Nephron (organoid): ENCODE results near the gene CLN3.
A peak's percentile ranks its signal among the peaks of the same experiment; 100 is the strongest.

Experiments used
- H3K27ac Mint-ChIP-seq, 3 experiments: 2 replicates each; pipeline ENCODE4 v1.8.0; 2020; ENCODE audit warnings: mixed read lengths in 3 of 3, mild to moderate bottlenecking in 2 of 3, moderate library complexity in 1 of 3
- H3K27me3 Mint-ChIP-seq: 2 replicates; pipeline ENCODE4 v1.8.0; 2021; ENCODE audit warnings: low read depth, mild to moderate bottlenecking, moderate library complexity, mixed read lengths
- H3K36me3 Mint-ChIP-seq: 2 replicates; pipeline ENCODE4 v1.8.0; 2020; ENCODE audit warnings: low read depth, mixed read lengths
- H3K4me1 Mint-ChIP-seq: 2 replicates; pipeline ENCODE4 v1.8.0; 2020; ENCODE audit warnings: mixed read lengths
- H3K4me3 Mint-ChIP-seq, 3 experiments: 2 replicates each; pipeline ENCODE4 v1.8.0; 2020; ENCODE audit warnings: mild to moderate bottlenecking in 3 of 3, mixed read lengths in 3 of 3, moderate library complexity in 2 of 3
- H3K9me3 Mint-ChIP-seq: 2 replicates; pipeline ENCODE4 v1.8.0; 2020; ENCODE audit warnings: mixed read lengths
- CTCF ChIP-seq, 3 experiments: fragments of 200-600 bp; sonication (generic); IDR thresholded peaks; one replicate each; pipeline ENCODE4 v1.5.0; 2021; ENCODE audit warnings: antibody characterized with exemption in 3 of 3; ENCODE audit not compliant: unreplicated experiment in 3 of 3

CLN3 gene

GRCh38 chr16:28497386-28497785 is 5.5 kb upstream of the CLN3 start:
- H3K4me1 Mint-ChIP-seq, result no peaks in the 10 kb centered on the region
- peaks cover 7% of the 10 kb centered on the region for H3K27me3 Mint-ChIP-seq
- H3K27ac Mint-ChIP-seq, result no peak overlapping the region
- no peaks in the 10 kb centered on the region for H3K9me3 Mint-ChIP-seq
- H3K4me3 Mint-ChIP-seq, result no peak overlapping the region
- H3K36me3 Mint-ChIP-seq, result no peaks in the 10 kb centered on the region
- no peak for TF ChIP-seq CTCF (IDR thresholded peaks at IDR 0.05; ENCODE audit: unreplicated experiment in 3 of 3)

GRCh38 chr16:28496844-28497243 is 5.0 kb upstream of the CLN3 start:
- H3K27ac Mint-ChIP-seq, result peak overlapping the region in 1 of 3 experiments; percentile 18
- TF ChIP-seq CTCF (IDR thresholded peaks at IDR 0.05; ENCODE audit: unreplicated experiment in 3 of 3), result no peak
- H3K4me1 Mint-ChIP-seq, result no peaks in the 10 kb centered on the region
- no peaks in the 10 kb centered on the region for H3K9me3 Mint-ChIP-seq
- no peak overlapping the region for H3K4me3 Mint-ChIP-seq
- peaks cover 7% of the 10 kb centered on the region for H3K27me3 Mint-ChIP-seq
- no peaks in the 10 kb centered on the region for H3K36me3 Mint-ChIP-seq

- Mint-ChIP-seq H3K36me3 (no peaks in the 10 kb centered on the region), H3K27me3 (peaks cover 7% of the 10 kb centered on the region), H3K4me3 (no peak overlapping the region), H3K27ac (no peak overlapping the region), H3K4me1 (no peaks in the 10 kb centered on the region), H3K9me3 (no peaks in the 10 kb centered on the region)
- TF ChIP-seq CTCF (IDR thresholded peaks at IDR 0.05; ENCODE audit: unreplicated experiment in 3 of 3), result no peak
Measured at GRCh38 chr16:28495795-28496749, 4.2 kb upstream of the CLN3 start.

- Mint-ChIP-seq H3K4me1 (no peaks in the 10 kb centered on the region), H3K27me3 (peaks cover 7% of the 10 kb centered on the region), H3K9me3 (no peaks in the 10 kb centered on the region), H3K27ac (peak overlapping the region in 1 of 3 experiments; percentile 68), H3K36me3 (no peaks in the 10 kb centered on the region), H3K4me3 (peak overlapping the region in 1 of 3 experiments; percentile 62)
- TF ChIP-seq CTCF (IDR thresholded peaks at IDR 0.05; ENCODE audit: unreplicated experiment in 3 of 3), result no peak
Measured at GRCh38 chr16:28495098-28495793, 3.4 kb upstream of the CLN3 start.

GRCh38 chr16:28494121-28494851 is 2.4 kb upstream of the CLN3 start, which contains the start of gene APOBR:
TSS of gene APOBR (plus strand) at chr16:28494643. CDS start at chr16:28494682, 39 bp downstream.
- peak within 1 kb of the TSS; percentile 46 to 70 (median 62) for H3K4me3 Mint-ChIP-seq
- TF ChIP-seq CTCF (IDR thresholded peaks at IDR 0.05; ENCODE audit: unreplicated experiment in 3 of 3), result no peak
- H3K36me3 Mint-ChIP-seq, result peaks cover 2% of the 10 kb centered on the region
- H3K9me3 Mint-ChIP-seq, result no peaks in the 10 kb centered on the region
- H3K27ac Mint-ChIP-seq, result peak within 1 kb of the TSS; percentile 35 to 74 (median 68)
- peaks cover 7% of the 10 kb centered on the region for H3K27me3 Mint-ChIP-seq
- H3K4me1 Mint-ChIP-seq, result no peaks in the 10 kb centered on the region
